ENCODE results near the gene KCNJ10. TPM values are rescaled to one million over a fixed set of nuclear protein-coding genes. Genes with fewer than 3 reads are reported as not detected.

Gene KCNJ10
- polyA plus RNA-seq, 1 donor (not counting 4 experiments of a cell fraction or from before 2014, with no cell fraction given) = not detected

GRCh38 chr1:160048335-160048734, 21.6 kb downstream of the KCNJ10 start:
- Histone ChIP-seq H3K4me3 (ENCODE audit: control insufficient read depth in 2 of 3, extremely low read depth in 1 of 3, insufficient read depth in 2 of 3, low read depth in 1 of 3, low read length in 3 of 3) (no peak overlapping the region), H3K4me1 (ENCODE audit: control insufficient read depth, extremely low read depth, insufficient read depth, low read length) (no peaks in the 10 kb centered on the region), H3K36me3 (ENCODE audit: control insufficient read depth in 2 of 2, extremely low read depth in 1 of 2, insufficient read depth in 2 of 2, low read length in 2 of 2) (no peaks in the 10 kb centered on the region), H4K20me1 (ENCODE audit: control insufficient read depth, extremely low read depth, insufficient read depth, low read length) (no peaks in the 10 kb centered on the region), H3K27ac (ENCODE audit: control insufficient read depth, insufficient read depth, low read length) (no peak overlapping the region), H3K9me3 (ENCODE audit: control insufficient read depth, low read depth, low read length) (no peaks in the 10 kb centered on the region), H3K79me2 (ENCODE audit: control insufficient read depth, insufficient read depth, low read length) (no peaks in the 10 kb centered on the region), H3K9ac (ENCODE audit: control insufficient read depth, extremely low read depth, insufficient read depth, low read length) (no peak overlapping the region), H3K9me1 (ENCODE audit: control insufficient read depth, extremely low read depth, insufficient read depth, low read length) (no peaks in the 10 kb centered on the region), H2AFZ (ENCODE audit: control insufficient read depth, low read length) (no peak overlapping the region), H3K27me3 (ENCODE audit: control insufficient read depth, extremely low read depth, insufficient read depth, low read length) (peaks cover 31% of the 10 kb centered on the region), H3K4me2 (ENCODE audit: control insufficient read depth, extremely low read depth, insufficient read depth, low read depth, low read length) (no peak overlapping the region)
- no peak for DNase-seq (ENCODE audit: low read depth, low spot score)
- no peak for TF ChIP-seq EZH2 (IDR thresholded peaks at IDR 0.05; ENCODE audit: low read length)
- TF ChIP-seq CTCF (optimal IDR thresholded peaks at IDR 0.05 in 1 of 3, IDR thresholded peaks at IDR 0.05 in 1 of 3, conservative IDR thresholded peaks at IDR 0.05 in 1 of 3; ENCODE audit: extremely low read depth in 1 of 3, insufficient read depth in 2 of 3, low read length in 3 of 3) = no peak
- dilution Hi-C loops (cut with MboI; ENCODE audit: extremely low pct_ligation_motif_present, low sequenced_read_pairs) = loop anchor here (25.0 kb wide), 1 partner anchor 261 kb away; the partner anchor contains the start of gene DUSP23
- no peak for FAIRE-seq

GRCh38 chr1:160047111-160047991, 22.6 kb downstream of the KCNJ10 start:
- Histone ChIP-seq H3K27ac (ENCODE audit: control insufficient read depth, insufficient read depth, low read length) (no peak overlapping the region), H3K9ac (ENCODE audit: control insufficient read depth, extremely low read depth, insufficient read depth, low read length) (no peak overlapping the region), H3K27me3 (ENCODE audit: control insufficient read depth, extremely low read depth, insufficient read depth, low read length) (peaks cover 25% of the 10 kb centered on the region), H3K79me2 (ENCODE audit: control insufficient read depth, insufficient read depth, low read length) (no peaks in the 10 kb centered on the region), H3K36me3 (ENCODE audit: control insufficient read depth in 2 of 2, extremely low read depth in 1 of 2, insufficient read depth in 2 of 2, low read length in 2 of 2) (no peaks in the 10 kb centered on the region), H3K9me1 (ENCODE audit: control insufficient read depth, extremely low read depth, insufficient read depth, low read length) (no peaks in the 10 kb centered on the region), H2AFZ (ENCODE audit: control insufficient read depth, low read length) (no peak overlapping the region), H3K9me3 (ENCODE audit: control insufficient read depth, low read depth, low read length) (no peaks in the 10 kb centered on the region), H3K4me2 (ENCODE audit: control insufficient read depth, extremely low read depth, insufficient read depth, low read depth, low read length) (peak overlapping the region; percentile 51), H3K4me1 (ENCODE audit: control insufficient read depth, extremely low read depth, insufficient read depth, low read length) (no peaks in the 10 kb centered on the region), H4K20me1 (ENCODE audit: control insufficient read depth, extremely low read depth, insufficient read depth, low read length) (no peaks in the 10 kb centered on the region), H3K4me3 (ENCODE audit: control insufficient read depth in 2 of 3, extremely low read depth in 1 of 3, insufficient read depth in 2 of 3, low read depth in 1 of 3, low read length in 3 of 3) (no peak overlapping the region)
- FAIRE-seq = no peak
- dilution Hi-C loops (cut with MboI; ENCODE audit: extremely low pct_ligation_motif_present, low sequenced_read_pairs) = loop anchor here (25.0 kb wide), 1 partner anchor 260 kb away; the partner anchor contains the start of gene DUSP23
- no peak for TF ChIP-seq CTCF (optimal IDR thresholded peaks at IDR 0.05 in 1 of 3, IDR thresholded peaks at IDR 0.05 in 1 of 3, conservative IDR thresholded peaks at IDR 0.05 in 1 of 3; ENCODE audit: extremely low read depth in 1 of 3, insufficient read depth in 2 of 3, low read length in 3 of 3)
- no peak for TF ChIP-seq EZH2 (IDR thresholded peaks at IDR 0.05; ENCODE audit: low read length)
- DNase-seq (ENCODE audit: low read depth, low spot score) = no peak

Measured in keratinocyte (primary cell).